ENCODE data around the gene RAB11FIP4.

- TF ChIP-seq, protein P1, sequence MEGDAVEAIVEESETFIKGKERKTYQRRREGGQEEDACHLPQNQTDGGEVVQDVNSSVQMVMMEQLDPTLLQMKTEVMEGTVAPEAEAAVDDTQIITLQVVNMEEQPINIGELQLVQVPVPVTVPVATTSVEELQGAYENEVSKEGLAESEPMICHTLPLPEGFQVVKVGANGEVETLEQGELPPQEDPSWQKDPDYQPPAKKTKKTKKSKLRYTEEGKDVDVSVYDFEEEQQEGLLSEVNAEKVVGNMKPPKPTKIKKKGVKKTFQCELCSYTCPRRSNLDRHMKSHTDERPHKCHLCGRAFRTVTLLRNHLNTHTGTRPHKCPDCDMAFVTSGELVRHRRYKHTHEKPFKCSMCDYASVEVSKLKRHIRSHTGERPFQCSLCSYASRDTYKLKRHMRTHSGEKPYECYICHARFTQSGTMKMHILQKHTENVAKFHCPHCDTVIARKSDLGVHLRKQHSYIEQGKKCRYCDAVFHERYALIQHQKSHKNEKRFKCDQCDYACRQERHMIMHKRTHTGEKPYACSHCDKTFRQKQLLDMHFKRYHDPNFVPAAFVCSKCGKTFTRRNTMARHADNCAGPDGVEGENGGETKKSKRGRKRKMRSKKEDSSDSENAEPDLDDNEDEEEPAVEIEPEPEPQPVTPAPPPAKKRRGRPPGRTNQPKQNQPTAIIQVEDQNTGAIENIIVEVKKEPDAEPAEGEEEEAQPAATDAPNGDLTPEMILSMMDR (IDR thresholded peaks at IDR 0.05) = no peak
- no peak for TF ChIP-seq POLR2AphosphoS5 (IDR thresholded peaks at IDR 0.05)
- no peak for TF ChIP-seq POLR2A (IDR thresholded peaks at IDR 0.05)
Observed at GRCh38 chr17:31480067-31480466, 88.6 kb downstream of the RAB11FIP4 start.
